ENCODE data around the gene UGT1A8. TPM values are rescaled to one million over a fixed set of nuclear protein-coding genes. Genes with fewer than 3 reads are reported as not detected.

UGT1A8 gene
- total and polyA plus RNA-seq, 2 donors (not counting 3 experiments of a cell fraction or from before 2014, with no cell fraction given) = not detected

GRCh38 chr2:233756429-233757081, 139.1 kb downstream of the UGT1A8 start:
- H4K20me1 ChIP-seq (replicated peaks; ENCODE audit: control insufficient read depth, extremely low read depth, insufficient read depth, low read length) = no peaks in the 10 kb centered on the region
- POLR2A ChIA-PET = no interaction called here
- DNase-seq (ENCODE audit: low read depth, low spot score) (no peak), FAIRE-seq (no peak)
- H3K36me3 ChIP-seq (ENCODE audit: control insufficient read depth in 2 of 2, extremely low read depth in 1 of 2, insufficient read depth in 2 of 2, low read length in 2 of 2) = no peaks in the 10 kb centered on the region
- no TSS peak for BruUV-seq (replicated peaks)
- peaks cover 0 to 3% of the 10 kb centered on the region in 2 experiments for H3K27me3 ChIP-seq (ENCODE audit: control insufficient read depth in 2 of 2, insufficient read depth in 2 of 2, low read length in 2 of 2)
- TF ChIP-seq CTCF (IDR thresholded peaks at IDR 0.05; ENCODE audit: extremely low read depth in 1 of 2, insufficient read depth in 1 of 2, low read depth in 1 of 2, low read length in 2 of 2) (no peak), POLR2AphosphoS5 (IDR thresholded peaks at IDR 0.05; ENCODE audit: insufficient read depth, low read depth, low read length) (no peak), MAX (IDR thresholded peaks at IDR 0.05; ENCODE audit: insufficient read depth, insufficient read length) (no peak)
- H3K4me2 ChIP-seq (ENCODE audit: insufficient read depth, low read length) = no peak overlapping the region
- no peak overlapping the region for H2AFZ ChIP-seq (ENCODE audit: low read depth, low read length)
- H3K79me2 ChIP-seq (ENCODE audit: control insufficient read depth, insufficient read depth, low read length) = no peaks in the 10 kb centered on the region
- no peak overlapping the region for H3K4me3 ChIP-seq (replicated peaks in 1 of 3; ENCODE audit: insufficient read depth in 1 of 3, low read depth in 1 of 3, low read length in 3 of 3)
- no peak overlapping the region for H3K27ac ChIP-seq (ENCODE audit: insufficient read depth, low read depth, low read length)
- no peaks in the 10 kb centered on the region for H3K9me1 ChIP-seq (replicated peaks; ENCODE audit: control insufficient read depth, extremely low read depth, insufficient read depth, low read length)
- dilution Hi-C loops (cut with MboI; ENCODE audit: extremely low pct_ligation_motif_present, low sequenced_read_pairs) = no loop called here
- intact Hi-C loops (cut with micrococcal nuclease) = no loop called here
- CTCF ChIA-PET = no interaction called here
- no peaks in the 10 kb centered on the region for H3K4me1 ChIP-seq (ENCODE audit: control insufficient read depth, extremely low read depth, insufficient read depth, low read length)
- no peak overlapping the region for H3K9ac ChIP-seq (replicated peaks; ENCODE audit: extremely low read depth, insufficient read depth, low read length)
- no peaks in the 10 kb centered on the region for H3K9me3 ChIP-seq (replicated peaks; ENCODE audit: control insufficient read depth, insufficient read depth, low read length)

GRCh38 chr2:233758141-233758540, 140.7 kb downstream of the UGT1A8 start:
- Histone ChIP-seq H3K36me3 (ENCODE audit: control insufficient read depth in 2 of 2, extremely low read depth in 1 of 2, insufficient read depth in 2 of 2, low read length in 2 of 2) (no peaks in the 10 kb centered on the region), H3K27ac (ENCODE audit: insufficient read depth, low read depth, low read length) (no peak overlapping the region), H3K4me2 (ENCODE audit: insufficient read depth, low read length) (no peak overlapping the region), H3K9ac (replicated peaks; ENCODE audit: extremely low read depth, insufficient read depth, low read length) (no peak overlapping the region), H4K20me1 (replicated peaks; ENCODE audit: control insufficient read depth, extremely low read depth, insufficient read depth, low read length) (no peaks in the 10 kb centered on the region), H3K4me3 (replicated peaks in 1 of 3; ENCODE audit: insufficient read depth in 1 of 3, low read depth in 1 of 3, low read length in 3 of 3) (no peak overlapping the region), H3K4me1 (ENCODE audit: control insufficient read depth, extremely low read depth, insufficient read depth, low read length) (no peaks in the 10 kb centered on the region), H2AFZ (ENCODE audit: low read depth, low read length) (no peak overlapping the region), H3K9me3 (replicated peaks; ENCODE audit: control insufficient read depth, insufficient read depth, low read length) (no peaks in the 10 kb centered on the region), H3K27me3 (ENCODE audit: control insufficient read depth in 2 of 2, insufficient read depth in 2 of 2, low read length in 2 of 2) (peaks cover 0 to 6% of the 10 kb centered on the region in 2 experiments), H3K9me1 (replicated peaks; ENCODE audit: control insufficient read depth, extremely low read depth, insufficient read depth, low read length) (no peaks in the 10 kb centered on the region), H3K79me2 (ENCODE audit: control insufficient read depth, insufficient read depth, low read length) (no peaks in the 10 kb centered on the region)
- ChIA-PET POLR2A (no interaction called here), CTCF (no interaction called here)
- no TSS peak for BruUV-seq (replicated peaks)
- no peak for FAIRE-seq
- TF ChIP-seq CTCF (IDR thresholded peaks at IDR 0.05; ENCODE audit: extremely low read depth in 1 of 2, insufficient read depth in 1 of 2, low read depth in 1 of 2, low read length in 2 of 2) (no peak), POLR2A (IDR thresholded peaks at IDR 0.05; ENCODE audit: low read depth, low read length) (no peak), MAX (IDR thresholded peaks at IDR 0.05; ENCODE audit: insufficient read depth, insufficient read length) (no peak), GATA2 (IDR thresholded peaks at IDR 0.05; ENCODE audit: insufficient read depth, insufficient read length, low read depth, low read length) (no peak), MYC (IDR thresholded peaks at IDR 0.05; ENCODE audit: low read depth, low read length) (no peak), JUN (IDR thresholded peaks at IDR 0.05; ENCODE audit: borderline replicate concordance, insufficient read depth, insufficient read length, low read depth) (no peak), EZH2 (IDR thresholded peaks at IDR 0.05; ENCODE audit: borderline replicate concordance, low read depth, low read length, severe bottlenecking) (no peak)
- no peak for DNase-seq (ENCODE audit: low read depth, low spot score)
- dilution Hi-C loops (cut with MboI; ENCODE audit: extremely low pct_ligation_motif_present, low sequenced_read_pairs) (no loop called here), intact Hi-C loops (cut with micrococcal nuclease) (no loop called here)

Data from endothelial cell of umbilical vein (primary cell).